Measurements from ENCODE around the gene C19orf25.

C19orf25 gene

GRCh38 chr19:1426736-1427135 is 52.3 kb downstream of the C19orf25 start:
- Histone ChIP-seq H3K36me3 (ENCODE audit: control insufficient read depth, insufficient read depth, low read length) (no peaks in the 10 kb centered on the region), H3K9ac (no peak overlapping the region), H3K27me3 (ENCODE audit: control insufficient read depth, insufficient read depth, low read length) (no peaks in the 10 kb centered on the region), H2AFZ (no peak overlapping the region), H3K79me2 (peaks cover 28% of the 10 kb centered on the region), H3K4me2 (ENCODE audit: low read length) (no peak overlapping the region), H3K4me3 (ENCODE audit: low read depth, low read length) (no peak overlapping the region), H3K4me1 (no peaks in the 10 kb centered on the region), H3K9me3 (ENCODE audit: control insufficient read depth, low read length) (no peaks in the 10 kb centered on the region), H3K27ac (no peak overlapping the region)
- no peak for TF ChIP-seq CTCF (IDR thresholded peaks at IDR 0.05)

- no peaks in the 10 kb centered on the region for H3K9me3 ChIP-seq (ENCODE audit: control insufficient read depth, low read length)
- peaks cover 33% of the 10 kb centered on the region for H3K79me2 ChIP-seq
- H3K27me3 ChIP-seq (ENCODE audit: control insufficient read depth, insufficient read depth, low read length) = no peaks in the 10 kb centered on the region
- H3K36me3 ChIP-seq (ENCODE audit: control insufficient read depth, insufficient read depth, low read length) = no peaks in the 10 kb centered on the region
- H3K4me2 ChIP-seq (ENCODE audit: low read length) = no peak overlapping the region
- TF ChIP-seq CTCF (IDR thresholded peaks at IDR 0.05) = no peak
- no peak overlapping the region for H2AFZ ChIP-seq
- H3K9ac ChIP-seq = no peak overlapping the region
- H3K4me3 ChIP-seq (ENCODE audit: low read depth, low read length) = no peak overlapping the region
- H3K4me1 ChIP-seq = no peaks in the 10 kb centered on the region
- H3K27ac ChIP-seq = no peak overlapping the region
Measured at GRCh38 chr19:1425902-1426301, 53.1 kb downstream of the C19orf25 start.

GRCh38 chr19:1425102-1425837 is 53.7 kb downstream of the C19orf25 start:
- Histone ChIP-seq H3K27ac (no peak overlapping the region), H3K4me3 (ENCODE audit: low read depth, low read length) (no peak overlapping the region), H3K4me1 (no peaks in the 10 kb centered on the region), H3K9me3 (ENCODE audit: control insufficient read depth, low read length) (no peaks in the 10 kb centered on the region), H3K9ac (no peak overlapping the region), H2AFZ (no peak overlapping the region), H3K79me2 (peaks cover 35% of the 10 kb centered on the region), H3K27me3 (ENCODE audit: control insufficient read depth, insufficient read depth, low read length) (no peaks in the 10 kb centered on the region), H3K36me3 (ENCODE audit: control insufficient read depth, insufficient read depth, low read length) (no peaks in the 10 kb centered on the region), H3K4me2 (ENCODE audit: low read length) (no peak overlapping the region)
- no peak for TF ChIP-seq CTCF (IDR thresholded peaks at IDR 0.05)

GRCh38 chr19:1424192-1424955 is 54.6 kb downstream of the C19orf25 start:
- Histone ChIP-seq H2AFZ (no peak overlapping the region), H3K36me3 (ENCODE audit: control insufficient read depth, insufficient read depth, low read length) (no peaks in the 10 kb centered on the region), H3K79me2 (peaks cover 37% of the 10 kb centered on the region), H3K9ac (no peak overlapping the region), H3K27me3 (ENCODE audit: control insufficient read depth, insufficient read depth, low read length) (no peaks in the 10 kb centered on the region), H3K4me3 (ENCODE audit: low read depth, low read length) (no peak overlapping the region), H3K4me2 (ENCODE audit: low read length) (no peak overlapping the region), H3K9me3 (ENCODE audit: control insufficient read depth, low read length) (no peaks in the 10 kb centered on the region), H3K4me1 (no peaks in the 10 kb centered on the region), H3K27ac (no peak overlapping the region)
- no peak for TF ChIP-seq CTCF (IDR thresholded peaks at IDR 0.05)

All from parathyroid adenoma (tissue), 2 donors.